Measurements from ENCODE around the gene AICDA.

The AICDA gene

DNA sequence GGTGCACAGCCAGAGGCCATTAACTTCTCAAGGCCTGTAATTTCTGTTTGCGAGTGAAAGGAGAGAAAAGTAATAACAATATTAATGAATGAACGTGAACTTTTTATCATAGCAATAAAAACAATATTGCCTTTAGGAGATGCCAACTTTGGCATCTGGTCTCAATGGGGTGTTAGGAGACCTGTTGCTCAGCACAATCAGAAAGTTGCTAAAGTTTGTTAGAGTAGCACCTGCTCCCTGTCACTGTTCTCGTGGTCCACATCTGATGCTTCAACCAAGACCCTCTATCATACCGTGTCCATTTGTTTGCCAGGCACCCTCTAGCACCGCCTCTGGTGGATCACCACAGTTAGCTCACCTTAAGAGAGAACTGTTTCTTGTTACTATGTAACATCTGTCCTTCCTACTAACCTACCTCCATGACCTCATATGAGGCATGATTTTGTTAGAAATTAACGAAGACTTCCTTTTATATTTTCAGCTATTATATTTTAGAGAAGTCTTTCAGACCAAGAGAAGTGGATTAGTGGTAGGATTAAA is 59.5 kb downstream of the AICDA start:
- TF ChIP-seq, protein P1, sequence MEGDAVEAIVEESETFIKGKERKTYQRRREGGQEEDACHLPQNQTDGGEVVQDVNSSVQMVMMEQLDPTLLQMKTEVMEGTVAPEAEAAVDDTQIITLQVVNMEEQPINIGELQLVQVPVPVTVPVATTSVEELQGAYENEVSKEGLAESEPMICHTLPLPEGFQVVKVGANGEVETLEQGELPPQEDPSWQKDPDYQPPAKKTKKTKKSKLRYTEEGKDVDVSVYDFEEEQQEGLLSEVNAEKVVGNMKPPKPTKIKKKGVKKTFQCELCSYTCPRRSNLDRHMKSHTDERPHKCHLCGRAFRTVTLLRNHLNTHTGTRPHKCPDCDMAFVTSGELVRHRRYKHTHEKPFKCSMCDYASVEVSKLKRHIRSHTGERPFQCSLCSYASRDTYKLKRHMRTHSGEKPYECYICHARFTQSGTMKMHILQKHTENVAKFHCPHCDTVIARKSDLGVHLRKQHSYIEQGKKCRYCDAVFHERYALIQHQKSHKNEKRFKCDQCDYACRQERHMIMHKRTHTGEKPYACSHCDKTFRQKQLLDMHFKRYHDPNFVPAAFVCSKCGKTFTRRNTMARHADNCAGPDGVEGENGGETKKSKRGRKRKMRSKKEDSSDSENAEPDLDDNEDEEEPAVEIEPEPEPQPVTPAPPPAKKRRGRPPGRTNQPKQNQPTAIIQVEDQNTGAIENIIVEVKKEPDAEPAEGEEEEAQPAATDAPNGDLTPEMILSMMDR (IDR thresholded peaks at IDR 0.05; ENCODE audit: insufficient read depth, low read length, poor library complexity, severe bottlenecking) = peak; percentile 13
- H3K36me3 ChIP-seq (ENCODE audit: control insufficient read depth, insufficient read depth, low read length) = no peaks in the 10 kb centered on the region
- no peak for DNase-seq (ENCODE audit: extremely low read depth, insufficient read length)
- no peak overlapping the region for H3K4me3 ChIP-seq (replicated peaks; ENCODE audit: low read depth, low read length)
- H3K27me3 ChIP-seq (replicated peaks; ENCODE audit: control insufficient read depth, insufficient read depth, low read length) = no peaks in the 10 kb centered on the region

Data from GM06990 (cell line).